ENCODE results near the gene EML5.

DNA sequence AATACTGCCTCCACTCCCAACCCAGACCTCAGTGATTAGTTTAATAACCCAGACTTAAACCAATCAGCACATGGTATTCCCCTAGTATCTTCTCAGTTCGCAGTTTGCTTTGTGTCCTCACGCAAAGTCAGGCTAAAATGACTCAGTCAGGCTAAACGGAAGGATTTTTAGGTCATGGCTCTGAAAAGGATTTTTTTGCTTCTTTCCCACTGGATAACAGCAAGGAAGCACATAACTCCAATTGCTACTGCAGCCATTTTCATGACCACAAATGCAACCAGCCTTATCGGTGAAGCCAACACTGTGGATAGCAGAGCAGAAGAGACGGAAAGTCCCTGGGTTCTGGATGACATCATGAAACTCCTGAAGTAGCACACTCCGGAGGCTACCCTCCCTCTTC, 162.2 kb downstream of the EML5 start:
- TF ChIP-seq CTCF (IDR thresholded peaks at IDR 0.05), result no peak
- no peak for TF ChIP-seq ZFX (IDR thresholded peaks at IDR 0.05; ENCODE audit: borderline replicate concordance)
